Stimulated activated CD4-positive, alpha-beta T cell treated with anti-CD3 and anti-CD28 coated beads, TNF-alpha, amount 100 ng/mL, for 48 hours (primary cell): Measurements from ENCODE around the gene NUCB1.

Experiments used
- DNase-seq, 3 donors: peaks; one replicate each; pipeline ENCODE4 v3.0.0-alpha.2; 2020; ENCODE audit warnings: low read depth in 3 of 3

NUCB1 gene

DNA sequence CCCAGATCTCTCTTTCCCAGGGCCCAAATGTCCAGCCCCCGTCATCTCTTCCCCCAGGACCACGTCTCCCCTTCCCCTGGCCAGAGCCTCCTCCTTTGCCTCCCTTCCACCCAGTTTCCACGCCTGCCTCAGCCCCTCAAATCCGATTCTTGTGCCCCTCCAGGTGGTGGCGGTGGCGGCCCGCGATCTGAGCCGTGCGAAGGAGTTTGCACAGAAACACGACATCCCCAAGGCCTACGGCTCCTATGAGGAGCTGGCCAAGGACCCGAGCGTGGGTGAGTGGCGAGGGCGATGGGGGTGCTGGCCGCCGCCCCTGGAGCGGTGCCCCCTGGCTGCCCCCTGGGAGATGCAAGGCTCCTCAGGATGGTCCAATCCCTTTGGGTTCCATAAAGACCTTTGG is 34.7 kb downstream of the NUCB1 start:
- DNase-seq = no peak

DNA sequence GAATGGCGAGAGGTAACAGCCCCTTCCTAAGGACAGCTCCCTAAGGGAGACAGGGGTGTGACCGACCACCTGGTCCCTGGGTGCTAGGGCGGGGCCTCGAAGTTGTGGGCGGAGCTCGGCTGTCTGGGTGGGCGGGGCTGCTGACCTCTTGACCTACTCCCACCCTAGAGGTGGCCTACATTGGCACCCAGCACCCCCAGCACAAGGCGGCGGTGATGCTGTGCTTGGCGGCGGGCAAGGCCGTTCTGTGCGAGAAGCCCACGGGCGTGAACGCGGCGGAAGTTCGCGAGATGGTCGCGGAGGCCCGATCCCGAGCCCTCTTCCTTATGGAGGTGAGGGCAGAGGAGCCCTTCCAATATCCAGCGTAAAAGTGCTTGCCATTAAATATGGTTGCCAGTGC is 35.8 kb downstream of the NUCB1 start:
- no peak for DNase-seq

DNA sequence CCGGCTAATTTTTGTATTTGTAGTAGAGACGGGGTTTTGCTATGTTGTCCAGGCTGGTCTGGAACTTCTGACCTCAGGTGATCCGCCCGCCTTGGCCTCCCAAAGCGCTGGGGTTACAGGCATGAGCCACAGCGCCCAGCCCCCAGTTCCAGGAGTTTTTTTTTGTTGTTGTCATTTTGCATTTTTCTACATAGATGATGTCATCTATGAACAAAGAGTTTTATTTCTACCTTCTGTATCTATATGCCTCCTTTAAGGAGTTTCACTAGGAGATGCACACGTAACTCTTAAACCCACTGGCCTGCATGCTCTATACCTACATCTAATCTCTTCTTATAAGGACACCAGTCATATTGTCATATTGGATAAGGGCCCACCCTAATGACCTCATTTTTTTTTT is 38.1 kb downstream of the NUCB1 start:
- DNase-seq = no peak

DNA sequence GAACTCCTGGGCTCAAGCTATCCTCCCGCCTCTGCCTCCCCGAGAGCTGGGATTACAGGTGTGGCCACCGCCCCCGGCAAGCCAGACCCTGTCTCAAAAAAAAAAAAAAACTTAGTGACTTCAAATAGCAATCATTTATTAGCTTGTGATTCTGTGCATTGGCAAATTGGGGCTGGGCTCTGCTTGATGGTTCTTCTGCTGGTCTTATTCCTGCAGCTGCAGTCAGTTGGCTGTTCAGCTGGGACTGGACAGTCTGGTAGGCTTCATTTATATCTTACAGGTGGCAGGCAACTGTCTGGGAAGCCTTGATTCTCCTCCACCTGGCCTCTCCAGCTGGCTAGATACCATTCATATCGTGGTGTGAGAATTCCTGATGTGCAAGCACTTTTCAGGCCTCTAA is 40.8 kb downstream of the NUCB1 start:
- no peak for DNase-seq

DNA sequence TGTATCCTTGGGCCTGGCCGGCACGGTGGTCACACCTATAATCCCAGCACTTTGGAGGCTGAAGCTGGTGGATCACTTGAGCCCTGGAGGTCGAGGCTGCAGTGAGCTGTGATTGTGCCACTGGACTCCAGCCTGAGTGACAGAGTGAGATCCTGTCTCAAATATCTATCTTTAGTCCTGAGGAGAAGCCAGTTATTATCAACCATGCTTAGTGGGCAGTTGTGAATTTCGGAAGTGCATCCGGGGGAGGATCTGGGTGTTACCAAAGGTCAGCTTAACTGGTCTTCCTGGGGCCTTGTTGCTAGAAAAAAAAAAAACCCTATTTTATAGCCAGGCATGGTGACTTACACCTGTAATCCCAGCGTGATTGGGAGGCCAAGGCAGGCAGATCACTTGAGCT is 43.0 kb downstream of the NUCB1 start:
- no peak for DNase-seq

DNA sequence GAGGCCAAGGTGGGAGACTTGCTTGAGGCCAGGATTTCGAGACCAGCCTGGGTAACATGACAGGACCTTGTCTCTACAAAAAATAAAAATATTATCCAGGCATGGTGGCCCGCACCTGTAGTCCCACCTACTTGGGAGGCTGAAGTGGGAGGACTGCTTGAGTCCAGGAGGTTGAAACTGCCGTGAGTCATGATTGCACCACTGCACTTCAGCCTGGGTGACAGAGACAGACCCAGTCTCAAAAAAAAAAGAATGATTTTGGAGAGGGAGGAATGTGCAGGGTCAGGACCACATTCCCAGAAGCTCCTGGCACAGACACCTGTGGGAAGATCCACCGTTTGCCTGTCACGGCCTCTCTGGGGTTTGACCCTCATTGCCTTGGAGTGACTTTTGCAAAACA is 45.3 kb downstream of the NUCB1 start:
- no peak for DNase-seq

DNA sequence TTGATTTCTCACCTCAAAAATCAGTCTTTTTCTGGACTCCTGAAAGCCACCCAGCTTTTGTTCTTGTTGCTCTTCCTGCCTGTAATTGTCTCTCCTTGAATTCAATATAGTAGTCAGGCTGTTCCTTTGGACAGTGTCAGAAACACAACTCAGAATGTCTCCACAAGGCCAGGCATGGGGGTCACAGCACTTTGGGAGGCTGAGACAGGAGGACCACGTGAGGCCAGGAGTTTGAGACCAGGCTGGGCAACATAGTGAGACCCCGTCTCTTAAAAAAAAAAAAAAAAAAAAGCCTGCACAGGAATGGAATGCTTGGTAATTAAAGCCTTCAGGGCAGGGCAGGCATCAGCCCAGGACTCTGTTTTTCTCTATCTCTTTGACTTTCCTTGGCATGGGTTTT is 45.7 kb downstream of the NUCB1 start:
- no peak for DNase-seq

DNA sequence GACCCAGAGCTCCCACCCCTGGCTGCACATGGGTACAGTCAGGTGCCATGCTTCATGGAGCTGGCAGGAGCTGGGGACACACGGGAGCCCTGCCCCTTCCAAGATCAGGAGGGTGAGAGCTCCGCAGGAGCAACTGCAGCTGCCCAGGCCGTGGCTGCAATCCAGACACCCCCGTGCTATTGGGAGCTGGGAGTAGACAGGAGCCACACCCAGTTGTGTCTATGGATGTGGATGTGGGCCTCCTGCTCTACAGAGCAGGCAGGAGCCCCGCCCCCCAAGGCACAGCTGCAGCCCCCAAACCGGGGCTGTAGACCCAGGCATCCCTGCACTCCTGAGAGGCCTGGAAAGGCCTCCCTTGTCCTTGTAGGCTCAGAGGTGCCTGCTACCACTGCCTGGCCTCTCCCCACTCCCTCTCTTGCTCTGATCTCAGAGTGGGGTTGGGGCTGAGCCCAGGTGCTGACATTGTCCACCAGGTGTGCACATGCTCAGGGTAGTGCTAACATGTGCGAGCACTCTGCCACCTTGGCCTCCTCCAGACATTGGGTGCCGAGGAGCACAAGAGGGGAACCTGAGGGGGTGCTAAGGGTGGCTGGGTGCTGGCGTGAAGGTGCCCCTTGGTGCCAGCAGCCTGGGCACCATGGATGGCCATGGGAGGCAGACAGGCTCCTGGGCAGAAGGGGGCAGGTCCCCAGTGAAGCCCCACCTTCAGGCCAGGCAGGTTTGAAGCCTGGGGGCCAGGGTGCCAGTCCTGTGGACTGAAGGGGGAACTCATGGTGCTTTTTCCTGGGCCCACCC is 46.5 kb downstream of the NUCB1 start:
- no peak for DNase-seq

DNA sequence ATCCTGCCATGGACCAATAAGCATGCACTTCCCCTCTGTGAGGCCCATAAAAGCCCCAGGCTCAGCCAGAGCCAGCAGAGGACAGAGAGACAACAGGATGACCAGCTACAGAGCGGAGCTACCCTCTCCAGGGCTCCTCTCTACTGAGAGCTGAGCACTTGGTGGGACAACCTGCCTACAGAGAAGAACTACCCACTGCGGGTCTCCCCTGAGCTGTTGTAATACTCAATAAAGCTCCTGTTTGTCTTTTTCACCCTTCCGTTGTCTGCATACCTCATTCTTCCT is 47.1 kb downstream of the NUCB1 start:
- DNase-seq = no peak

DNA sequence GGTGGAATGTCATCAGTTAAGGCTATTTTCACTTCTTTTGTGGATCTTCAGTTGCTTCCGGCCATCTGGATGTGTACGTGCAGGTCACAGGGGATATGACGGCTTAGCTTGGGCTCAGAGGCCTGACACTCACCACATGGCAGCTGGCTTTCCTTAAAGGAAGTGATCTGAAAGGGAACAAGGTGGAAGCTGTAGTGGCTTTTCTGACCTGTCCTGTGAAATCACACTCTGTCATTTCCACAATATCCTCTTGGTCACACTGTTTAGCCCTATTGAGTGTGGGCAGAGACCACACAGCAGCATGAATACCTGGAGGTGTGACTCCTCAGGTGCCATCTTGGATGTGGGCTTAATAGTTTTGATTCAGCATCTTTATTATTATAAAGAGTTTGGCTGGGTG is 50.0 kb downstream of the NUCB1 start:
- no peak for DNase-seq

DNA sequence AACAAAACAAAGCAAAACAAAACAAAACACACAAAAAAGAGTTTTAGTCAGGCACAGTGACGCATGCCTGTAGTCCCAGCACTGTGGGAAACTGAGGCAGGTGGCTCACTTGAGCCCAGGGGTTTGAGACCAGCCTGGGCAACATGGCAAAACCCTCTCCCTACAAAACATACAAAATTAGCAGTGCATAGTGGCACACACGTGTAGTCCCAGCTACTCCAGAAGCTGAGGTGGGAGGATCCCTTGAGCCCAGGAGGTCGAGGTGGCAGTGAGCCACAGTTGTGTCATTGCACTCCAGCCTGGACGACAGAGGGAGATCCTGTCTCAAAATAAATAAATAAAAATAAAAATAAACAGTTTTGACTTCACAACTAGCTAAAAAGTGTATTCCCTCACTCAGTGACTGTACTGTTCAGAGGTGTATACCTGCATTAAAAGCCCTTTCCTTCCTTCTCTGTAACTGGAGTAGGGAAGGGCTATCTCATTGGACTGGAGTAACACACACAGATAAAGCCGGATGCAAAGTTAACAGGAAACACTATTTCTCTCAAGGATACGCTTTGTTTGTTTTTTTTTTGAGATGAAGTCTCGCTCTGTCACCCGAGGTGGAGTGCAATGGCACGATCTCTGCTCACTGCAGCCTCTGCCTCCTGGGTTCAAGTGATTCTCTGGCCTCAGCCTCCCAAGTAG is 50.9 kb downstream of the NUCB1 start:
- no peak for DNase-seq

DNA sequence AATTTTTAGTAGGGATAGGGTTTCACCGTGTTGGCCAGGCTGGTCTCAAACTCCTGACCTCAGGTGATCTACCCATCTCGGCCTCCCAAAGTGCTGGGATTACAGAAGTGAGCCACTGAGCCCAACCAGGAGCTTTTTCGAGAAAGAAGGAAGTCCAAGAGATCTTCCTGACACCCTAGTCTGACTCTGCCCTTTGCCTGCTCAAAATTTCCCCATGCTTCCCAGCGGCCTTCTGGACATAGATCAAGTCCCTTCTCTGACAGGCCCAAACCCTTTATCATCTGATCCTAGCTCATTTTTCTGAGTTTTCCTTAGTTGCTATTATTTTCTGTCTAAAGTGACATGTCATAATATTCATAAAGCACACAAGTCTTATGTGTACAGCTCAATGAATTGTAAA is 53.0 kb downstream of the NUCB1 start:
- DNase-seq = no peak

DNA sequence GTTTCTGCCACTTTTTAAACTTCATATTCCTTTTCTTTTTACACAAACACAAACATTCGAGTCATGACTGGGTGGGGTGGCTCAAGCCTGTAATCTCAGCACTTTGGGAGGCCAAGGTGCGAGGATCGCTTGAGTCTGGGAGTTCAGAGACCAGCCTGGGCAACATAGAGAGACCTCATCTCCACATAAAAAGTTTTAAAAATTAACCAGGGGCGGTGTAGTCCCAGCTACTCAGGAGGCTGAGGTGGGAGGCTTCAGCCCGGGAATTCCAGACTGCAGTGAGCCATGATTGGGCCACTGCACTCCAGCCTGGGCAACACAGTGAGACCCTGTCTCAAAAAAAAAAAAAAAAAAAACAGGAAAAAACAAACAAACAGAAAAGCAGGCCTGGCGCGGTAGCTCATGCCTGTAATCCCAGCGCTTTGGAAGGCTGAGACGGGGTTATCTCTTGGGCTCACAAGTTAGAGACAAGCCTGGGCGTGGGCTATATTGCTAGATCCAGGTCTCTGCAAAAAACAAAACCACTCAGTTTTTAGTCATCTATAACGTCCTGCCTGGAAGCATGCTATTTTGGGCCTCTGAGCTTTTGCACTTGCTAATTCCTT is 54.0 kb downstream of the NUCB1 start:
- no peak for DNase-seq

DNA sequence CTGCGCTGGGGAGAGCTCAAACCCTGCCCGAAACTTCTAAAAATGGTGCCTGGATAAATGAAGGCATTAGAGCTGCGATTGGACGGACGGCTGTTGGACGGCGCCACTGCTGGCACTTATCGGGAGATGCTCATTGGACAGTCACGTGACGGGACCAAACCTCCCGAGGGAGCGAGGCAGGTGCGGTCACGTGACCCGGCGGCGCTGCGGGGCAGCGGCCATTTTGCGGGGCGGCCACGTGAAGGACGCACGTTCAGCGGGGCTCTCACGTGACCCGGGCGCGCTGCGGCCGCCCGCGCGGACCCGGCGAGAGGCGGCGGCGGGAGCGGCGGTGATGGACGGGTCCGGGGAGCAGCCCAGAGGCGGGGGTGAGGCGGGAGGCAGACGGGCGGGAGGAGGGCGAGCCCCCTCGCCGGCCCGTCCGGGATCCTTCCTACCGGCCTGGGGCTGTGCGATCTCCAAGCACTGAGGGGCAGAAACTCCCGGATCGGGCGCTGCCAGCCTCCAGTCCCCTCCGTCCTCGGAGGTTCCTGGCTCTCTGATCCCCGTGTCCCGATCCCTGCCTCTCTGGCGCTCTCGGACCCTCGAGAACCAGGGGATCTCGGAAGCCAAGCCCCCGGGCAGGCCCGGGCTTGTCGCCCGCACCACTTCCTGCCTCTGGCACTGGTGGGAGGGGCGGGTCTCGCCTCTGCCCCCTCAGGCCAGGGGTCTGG is 54.6 kb downstream of the NUCB1 start, which contains the start of gene BAX:
TSS of gene BAX (plus strand) at position 281 of the 713 bp plus-strand sequence. CDS start at position 335, 54 bp downstream.
- peak; percentile 95 to 96 (median 95) for DNase-seq

DNA sequence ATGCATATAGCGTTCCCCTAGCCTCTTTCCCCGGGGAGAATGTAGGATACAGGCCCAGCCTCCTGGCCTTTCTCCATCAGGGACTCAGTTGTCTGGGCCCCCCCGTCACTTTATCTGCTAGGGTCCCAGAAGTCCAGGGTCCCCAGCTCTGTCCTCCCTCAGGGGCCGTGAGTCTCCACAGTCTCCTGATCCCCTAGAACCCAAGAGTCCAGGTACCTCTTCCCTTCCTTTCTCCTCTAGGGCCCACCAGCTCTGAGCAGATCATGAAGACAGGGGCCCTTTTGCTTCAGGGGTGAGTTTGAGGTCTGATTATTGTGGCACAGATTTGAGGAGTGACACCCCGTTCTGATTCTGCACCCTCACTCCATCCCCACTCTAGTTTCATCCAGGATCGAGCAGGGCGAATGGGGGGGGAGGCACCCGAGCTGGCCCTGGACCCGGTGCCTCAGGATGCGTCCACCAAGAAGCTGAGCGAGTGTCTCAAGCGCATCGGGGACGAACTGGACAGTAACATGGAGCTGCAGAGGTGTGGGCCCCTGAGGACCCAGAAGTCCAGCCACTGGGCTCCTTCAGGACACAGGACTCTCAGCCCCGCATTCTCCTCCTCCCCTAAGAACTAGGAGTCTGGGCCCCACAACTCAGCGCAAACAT is 55.3 kb downstream of the NUCB1 start:
- DNase-seq = no peak

DNA sequence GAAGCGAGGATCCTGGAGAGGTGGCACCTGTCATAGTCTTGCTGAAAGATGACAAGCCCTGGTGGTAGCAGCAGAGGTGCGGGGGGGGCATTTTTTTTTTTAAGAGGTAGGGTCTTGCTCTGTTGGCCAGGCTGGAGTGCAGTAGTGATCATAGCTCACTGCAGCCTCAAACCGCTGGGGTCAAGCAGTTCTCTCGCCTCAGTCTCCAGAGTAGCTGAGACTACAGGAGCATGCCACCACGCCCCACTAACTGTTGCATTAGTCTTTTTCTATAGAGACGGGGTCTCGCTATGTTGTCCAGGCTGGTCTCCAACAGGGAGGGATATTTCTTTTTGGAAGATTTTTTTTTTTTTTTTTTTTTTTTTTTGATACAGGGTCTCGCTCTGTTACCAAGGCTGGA is 57.9 kb downstream of the NUCB1 start:
- no peak for DNase-seq

DNA sequence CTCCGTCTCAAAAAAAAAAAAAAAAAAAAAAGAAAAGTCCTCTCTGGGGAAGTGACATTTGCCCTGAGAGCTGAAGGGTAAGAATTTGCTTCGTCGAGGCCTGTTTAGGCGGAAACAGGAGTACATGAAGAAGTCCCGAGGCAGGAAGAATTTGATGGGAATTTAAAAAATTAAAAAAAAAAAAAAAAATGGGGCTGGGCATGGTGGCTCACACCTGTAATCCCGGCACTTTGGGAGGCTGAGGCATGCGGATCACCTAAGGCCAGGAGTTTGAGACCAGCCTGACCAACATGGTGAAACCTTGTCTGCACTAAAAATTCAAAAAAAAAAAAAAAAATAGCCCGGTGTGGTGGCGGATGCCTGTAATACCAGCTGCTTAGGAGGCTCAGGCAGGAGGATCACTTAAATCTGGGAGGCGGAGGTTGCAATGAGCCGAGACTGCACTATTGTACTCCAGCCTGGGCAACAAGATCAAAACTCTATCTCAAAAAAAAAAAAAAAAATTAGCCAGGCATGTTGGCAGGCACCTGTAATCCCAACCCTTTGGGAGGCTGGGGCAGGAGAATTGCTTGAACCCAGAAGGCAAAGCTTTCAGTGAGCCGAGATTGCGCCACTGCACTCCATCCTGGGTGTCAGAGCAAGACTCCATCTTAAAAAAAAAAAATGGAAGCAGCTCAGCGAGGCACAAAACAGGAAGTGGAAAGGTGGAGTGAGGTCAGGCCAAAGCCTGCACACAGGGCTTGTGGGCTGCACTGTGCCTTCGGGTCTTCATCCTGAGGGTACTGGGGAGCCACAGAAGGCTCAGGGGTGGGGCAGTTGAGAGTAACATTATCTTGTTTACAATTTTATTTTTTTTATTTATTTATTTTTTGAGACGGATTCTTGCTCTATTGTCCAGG is 59.5 kb downstream of the NUCB1 start:
- no peak for DNase-seq

DNA sequence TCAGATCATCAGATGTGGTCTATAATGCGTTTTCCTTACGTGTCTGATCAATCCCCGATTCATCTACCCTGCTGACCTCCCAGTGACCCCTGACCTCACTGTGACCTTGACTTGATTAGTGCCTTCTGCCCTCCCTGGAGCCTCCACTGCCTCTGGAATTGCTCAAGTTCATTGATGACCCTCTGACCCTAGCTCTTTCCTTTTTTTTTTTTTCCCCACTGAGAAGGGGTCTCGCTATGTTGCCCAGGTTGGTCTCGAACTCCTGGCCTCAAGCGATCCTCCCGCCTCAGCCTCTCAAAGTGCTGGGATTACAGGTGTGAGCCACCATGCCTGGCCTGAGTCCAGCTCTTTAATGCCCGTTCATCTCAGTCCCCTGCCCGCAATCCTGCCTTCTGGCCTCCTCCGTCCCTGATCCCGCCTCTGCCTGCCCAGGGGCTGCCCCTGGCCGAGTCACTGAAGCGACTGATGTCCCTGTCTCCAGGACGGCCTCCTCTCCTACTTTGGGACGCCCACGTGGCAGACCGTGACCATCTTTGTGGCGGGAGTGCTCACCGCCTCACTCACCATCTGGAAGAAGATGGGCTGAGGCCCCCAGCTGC is 61.0 kb downstream of the NUCB1 start:
- DNase-seq = no peak

DNA sequence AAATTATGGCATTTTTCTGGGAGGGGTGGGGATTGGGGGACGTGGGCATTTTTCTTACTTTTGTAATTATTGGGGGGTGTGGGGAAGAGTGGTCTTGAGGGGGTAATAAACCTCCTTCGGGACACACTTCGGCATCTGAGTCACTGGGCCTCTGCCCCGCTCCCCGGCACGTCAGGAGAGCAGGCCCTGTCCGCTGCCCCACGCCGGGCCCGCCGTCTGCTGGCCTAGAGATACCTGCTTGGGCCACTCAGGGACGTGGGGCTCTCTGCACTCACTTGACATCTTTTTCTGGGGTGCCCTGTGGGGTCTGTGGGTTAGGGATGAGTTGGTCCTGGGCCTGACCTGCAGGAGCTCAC is 61.5 kb downstream of the NUCB1 start:
- no peak for DNase-seq

DNA sequence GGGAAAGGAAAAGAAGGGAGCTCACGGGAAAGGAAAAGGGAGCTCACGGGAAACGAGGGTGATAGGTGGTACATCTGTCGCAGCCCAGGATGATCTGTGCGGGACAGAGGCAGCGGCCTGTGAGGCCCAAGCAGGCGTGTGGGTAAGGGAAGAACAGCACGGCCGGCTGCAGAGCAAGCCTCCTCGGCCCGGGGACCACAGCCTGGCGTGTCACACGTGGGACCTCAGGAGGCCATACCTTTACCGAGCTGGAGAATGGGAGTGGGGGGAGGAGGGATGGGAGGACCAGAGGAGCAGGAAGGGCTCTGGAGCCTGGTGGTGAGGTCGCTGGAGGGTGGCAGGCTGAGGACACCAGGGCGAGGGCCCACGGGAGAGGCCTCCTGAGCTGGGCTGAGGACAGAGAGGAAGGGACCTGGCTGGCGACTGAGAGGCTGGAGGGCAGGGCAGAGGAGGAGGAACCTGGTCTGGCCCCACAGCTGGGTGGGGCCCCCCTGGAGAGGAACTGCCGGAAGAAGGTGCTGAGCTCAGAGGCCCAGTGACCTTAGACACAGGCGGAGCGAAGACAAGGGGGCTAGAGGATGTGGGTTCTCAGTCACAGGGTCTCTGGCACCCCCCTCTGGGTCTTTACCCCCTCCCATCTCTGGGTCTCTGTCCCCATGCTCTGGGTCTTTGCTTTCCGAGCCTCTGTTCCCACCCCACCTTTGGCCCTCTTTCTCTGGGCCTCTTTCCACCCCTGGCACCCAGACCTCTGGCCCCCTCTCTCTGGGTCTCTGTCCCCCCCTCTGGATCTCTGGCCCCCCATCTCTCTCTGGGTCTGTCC is 62.1 kb downstream of the NUCB1 start:
- peak in 1 of 3 donors; percentile 39 for DNase-seq
